Endothelial cell of umbilical vein (primary cell): ENCODE results near the gene MAP3K15.

ENCODE experiments used
- CTCF ChIP-seq, 2 donors: IDR thresholded peaks; 1 replicate in 1 of 2; 2 replicates in 1 of 2; pipeline ENCODE4 v1.5.1; 2011; ENCODE audit warnings: low read length in 2 of 2, mild to moderate bottlenecking in 2 of 2, moderate library complexity in 2 of 2, control low read depth in 1 of 2, inconsistent platforms in 1 of 2, low read depth in 1 of 2; ENCODE audit not compliant: insufficient read depth in 1 of 2; ENCODE audit errors: extremely low read depth in 1 of 2
- EZH2 ChIP-seq: IDR thresholded peaks from 2 replicates; pipeline ENCODE4 v1.6.1; 2012; ENCODE audit warnings: borderline replicate concordance, low read depth, mild to moderate bottlenecking, moderate library complexity, low read length, inconsistent platforms; ENCODE audit not compliant: severe bottlenecking
- FOS ChIP-seq: IDR thresholded peaks from 2 replicates; pipeline ENCODE4 v1.6.1; 2011; ENCODE audit warnings: mild to moderate bottlenecking, low read length, moderate library complexity, borderline replicate concordance; ENCODE audit not compliant: insufficient read depth
- MYC ChIP-seq: IDR thresholded peaks from one replicate; pipeline ENCODE4 v1.6.1; 2011; ENCODE audit warnings: mild to moderate bottlenecking, low read depth, low read length
- POLR2A ChIP-seq: IDR thresholded peaks from 2 replicates; pipeline ENCODE4 v1.6.1; 2012; ENCODE audit warnings: low read depth, mild to moderate bottlenecking, control low read depth, low read length
- POLR2AphosphoS5 ChIP-seq: IDR thresholded peaks from 2 replicates; pipeline ENCODE4 v1.6.1; 2012; ENCODE audit warnings: low read depth, mild to moderate bottlenecking, control low read depth, low read length, moderate library complexity; ENCODE audit not compliant: insufficient read depth

GRCh38 chrX:19514791-19515614, at the start of gene MAP3K15:
- TF ChIP-seq POLR2AphosphoS5 (no peak), CTCF (IDR thresholded peaks at IDR 0.05; ENCODE audit: extremely low read depth in 1 of 2, insufficient read depth in 1 of 2, low read depth in 1 of 2, low read length in 2 of 2) (peak in 1 of 2 donors; percentile 7), FOS (no peak), POLR2A (no peak), EZH2 (no peak), MYC (no peak)
